ENCODE results near the gene RALGAPA2.
A peak's percentile ranks its signal among the peaks of the same experiment; 100 is the strongest.

The RALGAPA2 gene

DNA sequence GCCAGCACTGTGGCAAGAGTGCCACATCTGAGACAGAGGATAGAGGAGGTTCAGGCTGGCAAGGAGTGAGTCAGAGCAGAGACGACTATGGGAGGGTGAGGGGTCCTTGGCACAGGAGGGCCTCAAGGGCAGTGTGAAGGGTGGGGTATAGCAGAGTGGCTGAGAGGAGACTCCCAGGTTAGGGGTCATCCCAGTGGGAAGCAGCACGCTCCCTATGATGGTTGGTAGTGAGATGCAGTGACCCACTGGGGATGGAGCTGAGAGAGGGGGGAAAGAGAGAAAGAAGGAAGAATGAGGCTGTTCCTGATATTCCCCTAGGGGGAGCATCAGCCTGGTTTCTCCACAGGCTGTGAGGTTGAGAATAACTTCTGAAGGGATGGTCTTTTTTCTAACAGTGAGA is 247.2 kb downstream of the RALGAPA2 start:
- no peak for DNase-seq (ENCODE audit: low spot score)

DNA sequence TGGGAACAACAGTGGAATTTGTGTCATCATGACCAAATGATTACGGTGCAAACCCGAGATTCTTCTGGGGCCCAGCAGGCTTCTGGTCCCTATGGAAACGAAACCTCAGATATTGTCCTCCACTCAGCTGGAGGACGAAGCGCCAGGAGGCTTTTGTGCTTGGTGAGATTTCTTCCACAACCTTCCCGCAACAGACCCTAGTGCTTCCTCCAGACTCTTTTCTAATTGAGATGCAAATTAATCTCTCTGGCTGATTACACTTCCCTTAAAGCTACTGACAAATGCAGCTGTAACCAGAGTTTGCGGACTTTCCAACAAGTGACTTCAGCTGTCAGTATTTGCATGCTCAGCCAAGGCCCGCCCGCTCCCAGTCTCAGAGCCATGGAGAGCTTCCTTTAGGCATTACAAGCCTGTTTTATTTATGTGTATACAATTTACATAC is 248.5 kb downstream of the RALGAPA2 start:
- no peak for DNase-seq (ENCODE audit: low spot score)

DNA sequence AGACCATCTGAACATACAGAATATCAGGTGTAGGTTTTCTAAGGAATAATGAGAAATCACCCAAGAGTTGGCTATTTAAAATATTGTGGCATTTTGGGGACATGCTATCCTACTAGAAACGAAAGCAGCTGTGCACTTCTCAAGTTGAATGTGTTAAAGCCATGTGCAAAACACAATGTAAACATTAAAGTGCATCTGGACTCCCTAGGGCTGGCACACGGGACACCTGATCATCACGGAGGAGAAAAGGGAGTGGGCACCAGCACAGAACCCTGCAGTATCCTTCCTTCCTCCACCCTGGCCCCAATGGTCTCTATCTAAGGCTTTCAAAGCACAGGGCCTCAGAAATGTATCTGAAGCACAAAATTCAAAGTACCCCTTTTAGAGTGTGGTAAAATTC is 250.3 kb downstream of the RALGAPA2 start:
- DNase-seq (ENCODE audit: low spot score): no peak

DNA sequence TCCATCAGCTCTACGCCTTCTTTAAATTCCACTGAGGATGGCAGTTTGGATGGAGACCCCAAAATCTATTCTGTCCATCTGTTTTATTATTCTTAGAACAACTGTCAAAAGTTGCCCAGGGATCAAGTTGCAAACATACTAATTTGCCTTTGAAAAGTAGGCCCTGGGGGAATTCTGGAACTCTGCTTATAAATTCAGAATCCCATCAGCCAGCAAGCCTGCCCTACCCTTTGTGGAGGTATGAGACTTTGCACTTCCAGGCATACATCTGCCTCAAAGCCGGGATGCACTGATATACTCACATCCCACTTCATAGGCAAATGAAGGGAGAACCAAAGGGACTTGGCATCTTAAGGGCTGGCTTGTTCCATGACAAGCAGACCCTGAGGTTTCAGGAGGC is 250.9 kb downstream of the RALGAPA2 start:
- no peak for DNase-seq (ENCODE audit: low spot score)

DNA sequence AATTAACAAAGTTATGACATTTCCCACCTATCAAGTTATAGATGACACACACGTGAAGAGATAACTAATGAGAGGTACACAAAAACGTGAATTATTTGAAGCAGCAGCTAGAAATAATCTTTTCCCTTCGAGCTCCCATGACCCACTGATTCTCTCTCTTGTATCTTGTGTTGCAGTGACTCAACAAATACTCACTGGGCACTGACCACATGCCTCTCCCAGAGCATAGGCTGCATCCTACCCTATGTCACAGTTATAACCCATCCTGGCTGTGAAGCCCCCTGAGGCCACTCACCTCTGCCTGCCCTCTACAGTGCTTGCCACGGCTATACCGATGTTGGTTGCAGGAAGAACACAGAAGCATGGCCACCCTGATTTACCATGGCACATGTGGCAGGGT is 252.7 kb downstream of the RALGAPA2 start:
- DNase-seq (ENCODE audit: low spot score): no peak

DNA sequence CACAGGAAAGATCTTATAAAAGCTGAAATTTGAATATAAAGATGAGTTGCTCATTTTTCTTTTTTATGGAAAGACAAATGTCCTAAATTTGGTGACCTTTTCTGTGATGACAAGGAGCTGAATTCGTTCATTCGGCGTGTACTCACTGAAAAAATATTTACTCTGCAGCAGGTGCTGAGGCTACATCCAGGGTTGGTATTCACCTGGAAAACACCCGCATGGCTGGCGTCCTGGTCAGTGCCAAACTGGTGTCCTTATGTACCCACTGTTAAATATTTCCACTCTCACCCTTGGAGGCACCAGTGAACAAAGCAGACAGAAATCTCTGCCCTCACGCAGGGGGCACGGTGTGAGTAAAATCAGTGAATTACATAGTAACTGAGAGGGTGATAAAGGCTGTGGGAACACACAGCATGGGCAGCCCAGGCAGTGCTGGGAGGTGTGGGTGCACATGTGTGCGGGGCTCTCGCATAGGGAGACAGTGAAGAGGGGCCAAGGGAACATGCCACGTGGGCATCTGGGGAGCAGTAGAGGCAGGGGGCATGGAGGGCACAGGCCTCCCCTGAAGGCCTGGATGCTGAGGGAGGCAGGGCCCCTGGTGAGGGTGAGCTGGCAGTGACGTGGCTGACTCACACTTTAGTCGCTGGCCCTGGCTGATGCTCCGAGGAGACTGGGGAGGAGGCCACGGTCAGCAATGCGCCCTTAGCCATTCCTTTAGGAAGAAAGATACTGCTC is 254.9 kb downstream of the RALGAPA2 start:
- no peak for DNase-seq (ENCODE audit: low spot score)

DNA sequence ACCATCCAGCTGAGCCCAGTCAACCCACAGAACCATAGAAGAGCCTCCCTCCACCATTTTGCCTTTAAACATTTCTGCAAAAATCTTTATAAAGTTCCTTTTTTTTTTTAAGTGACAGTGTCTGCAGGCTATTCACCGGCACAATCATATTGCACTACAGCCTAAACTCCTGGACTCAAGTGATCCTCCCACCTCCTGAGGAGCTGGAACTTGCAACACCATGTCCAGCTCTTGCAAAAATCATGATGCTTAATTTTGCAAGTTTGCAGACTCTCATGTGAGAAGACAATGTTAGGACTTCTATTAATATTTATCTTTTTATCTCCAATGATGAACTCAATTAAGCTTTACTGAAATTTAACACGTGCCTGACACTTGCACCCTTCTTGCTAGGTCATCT is 255.7 kb downstream of the RALGAPA2 start:
- no peak for DNase-seq (ENCODE audit: low spot score)

DNA sequence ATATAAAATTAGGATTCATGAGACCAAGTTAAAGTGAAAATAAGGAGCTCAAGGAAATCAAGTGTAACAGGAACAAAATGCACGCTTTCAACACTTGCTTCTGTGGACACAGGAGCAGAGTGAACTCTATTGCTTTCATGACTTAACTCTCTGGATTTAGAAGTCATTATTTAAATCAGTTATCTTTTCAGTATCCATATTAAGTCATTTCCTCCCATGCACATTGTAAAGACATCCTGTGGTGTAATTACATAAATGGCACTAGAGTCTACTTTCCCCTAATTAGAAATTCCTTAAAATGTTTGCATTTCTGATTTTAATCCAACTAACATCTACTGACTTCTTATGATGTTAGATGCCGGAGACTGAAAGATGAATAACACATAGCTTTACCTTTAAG is 256.5 kb downstream of the RALGAPA2 start:
- no peak for DNase-seq (ENCODE audit: low spot score)

DNA sequence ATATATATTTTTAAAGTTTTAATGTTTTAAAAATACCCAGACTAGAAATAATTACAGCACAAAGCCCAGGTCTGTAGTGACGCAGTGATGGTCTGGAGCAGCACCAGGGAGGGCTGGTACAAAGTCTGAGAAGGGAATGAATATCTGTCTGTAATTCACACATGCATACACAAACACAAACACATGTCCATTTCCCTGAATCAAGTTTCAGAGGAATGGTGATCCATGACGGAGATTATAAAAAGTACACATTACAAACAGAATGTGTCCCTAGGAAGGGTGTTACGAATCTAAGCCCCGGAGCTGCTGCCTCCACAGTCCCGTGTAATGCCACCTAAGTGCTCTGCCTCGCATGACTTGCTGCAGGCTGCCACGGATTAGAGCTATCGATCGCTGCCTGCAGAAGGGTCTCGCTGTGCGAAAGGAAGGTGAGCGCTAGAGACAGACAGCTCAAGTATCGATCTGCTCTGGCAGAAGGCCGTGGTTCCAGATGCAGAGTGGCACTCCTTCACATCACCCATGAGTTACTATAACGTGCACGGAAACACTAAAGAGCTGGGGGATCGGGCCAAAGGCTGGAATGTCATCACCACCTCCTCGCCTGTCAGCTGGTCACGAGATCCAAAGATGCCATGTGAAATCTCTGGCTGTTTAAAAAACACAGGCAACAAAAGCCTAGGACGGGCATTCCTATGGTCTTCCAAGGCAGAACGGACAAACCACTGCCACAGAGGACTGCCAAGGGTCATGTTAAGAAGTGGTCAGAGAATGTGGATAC is 257.4 kb downstream of the RALGAPA2 start:
- DNase-seq (ENCODE audit: low spot score): no peak

DNA sequence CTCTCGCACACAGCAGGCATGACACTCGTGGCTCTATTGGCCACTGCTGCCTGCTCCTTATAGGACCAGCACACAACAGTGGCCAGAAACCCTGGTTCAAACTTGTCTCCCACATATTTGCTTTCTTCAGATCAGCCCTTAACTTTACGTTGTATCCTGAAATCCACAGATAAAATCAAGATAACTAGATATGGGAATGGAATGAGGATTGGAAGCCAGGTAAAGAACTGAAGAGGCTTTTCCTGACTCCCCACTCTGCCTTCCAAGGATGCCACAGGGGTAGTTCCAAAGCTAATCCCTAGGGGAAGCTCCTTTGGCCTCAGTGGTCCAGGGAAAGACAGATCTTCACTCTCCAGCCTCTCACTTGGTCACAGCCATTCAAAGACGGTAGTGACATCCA is 258.1 kb downstream of the RALGAPA2 start:
- DNase-seq (ENCODE audit: low spot score): no peak

DNA sequence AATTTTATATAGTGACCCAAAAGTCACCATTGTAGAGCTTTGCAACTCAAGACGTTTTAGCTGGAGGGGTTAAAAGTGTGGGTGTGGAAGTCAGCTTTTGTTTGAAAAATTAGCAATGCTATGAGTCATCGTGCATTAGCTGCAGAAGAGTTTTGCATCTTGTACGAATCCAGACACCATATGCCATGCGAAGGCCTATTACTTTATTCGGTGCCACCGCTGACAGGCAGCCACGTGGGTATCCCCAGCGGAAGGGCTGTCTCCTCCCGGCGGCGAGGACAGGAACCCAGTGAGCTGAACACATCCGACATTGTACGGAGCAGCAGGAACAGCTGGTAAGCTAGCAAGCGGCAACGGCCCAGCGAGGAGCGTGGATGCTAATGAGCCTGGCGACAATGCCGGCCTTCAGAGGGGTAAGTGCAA is 260.2 kb downstream of the RALGAPA2 start:
- DNase-seq (ENCODE audit: low spot score): peak; percentile 74

DNA sequence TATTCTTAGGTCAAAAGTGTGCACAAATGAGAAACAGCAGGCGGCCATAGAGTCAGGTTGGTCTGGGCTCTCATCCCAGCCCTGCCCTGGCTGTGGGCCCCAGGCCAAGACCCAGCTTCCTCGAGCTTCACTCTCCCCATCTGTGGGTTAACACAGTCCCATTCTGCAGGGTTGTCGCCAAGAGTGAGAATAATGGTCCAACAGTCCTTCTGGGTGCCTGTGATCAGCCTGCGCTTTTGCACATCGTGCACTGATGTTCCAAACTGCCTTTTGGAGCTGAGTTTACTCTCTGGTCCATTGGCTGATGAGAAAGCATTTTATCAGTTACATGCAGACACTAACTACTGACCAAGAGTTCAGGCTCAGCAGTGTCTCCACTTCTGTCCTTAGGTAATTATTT is 261.9 kb downstream of the RALGAPA2 start:
- no peak for DNase-seq (ENCODE audit: low spot score)

DNA sequence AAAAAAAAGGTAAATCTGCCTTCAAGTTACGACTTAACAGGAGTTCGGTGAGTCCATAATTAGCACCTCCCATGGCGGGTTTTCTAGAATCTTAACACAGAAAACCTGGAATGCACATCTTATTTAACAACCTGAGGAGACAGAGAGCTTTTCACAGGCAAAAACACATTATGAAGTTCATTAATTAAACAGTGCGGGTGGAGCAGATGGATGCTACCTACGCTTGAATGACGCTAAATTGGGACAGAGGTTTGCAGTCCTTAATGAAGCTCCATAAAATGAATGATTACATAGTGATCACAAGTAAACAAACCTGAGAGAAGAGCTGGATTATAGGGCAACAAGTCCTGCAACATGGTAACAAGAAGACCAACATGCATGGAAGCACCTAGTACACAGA is 263.6 kb downstream of the RALGAPA2 start:
- no peak for DNase-seq (ENCODE audit: low spot score)

DNA sequence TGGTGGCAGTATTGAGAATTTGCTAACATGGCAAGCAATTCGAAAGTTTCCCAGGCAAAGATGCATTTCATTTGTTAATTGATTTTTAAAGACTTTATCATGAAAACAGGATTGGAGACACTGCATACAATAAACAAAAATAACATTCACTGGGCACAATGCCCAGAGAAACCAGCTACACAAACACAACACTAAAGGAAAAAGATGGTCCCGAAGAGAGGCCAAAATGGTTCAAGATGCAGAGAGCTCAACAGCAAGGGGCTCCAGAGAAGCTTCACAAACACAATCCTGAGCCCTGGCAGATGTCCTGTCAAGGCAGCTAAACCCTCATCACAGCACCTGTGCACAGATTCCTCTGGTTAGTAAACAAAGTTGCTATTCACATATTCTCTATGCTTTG is 265.2 kb downstream of the RALGAPA2 start:
- no peak for DNase-seq (ENCODE audit: low spot score)

DNA sequence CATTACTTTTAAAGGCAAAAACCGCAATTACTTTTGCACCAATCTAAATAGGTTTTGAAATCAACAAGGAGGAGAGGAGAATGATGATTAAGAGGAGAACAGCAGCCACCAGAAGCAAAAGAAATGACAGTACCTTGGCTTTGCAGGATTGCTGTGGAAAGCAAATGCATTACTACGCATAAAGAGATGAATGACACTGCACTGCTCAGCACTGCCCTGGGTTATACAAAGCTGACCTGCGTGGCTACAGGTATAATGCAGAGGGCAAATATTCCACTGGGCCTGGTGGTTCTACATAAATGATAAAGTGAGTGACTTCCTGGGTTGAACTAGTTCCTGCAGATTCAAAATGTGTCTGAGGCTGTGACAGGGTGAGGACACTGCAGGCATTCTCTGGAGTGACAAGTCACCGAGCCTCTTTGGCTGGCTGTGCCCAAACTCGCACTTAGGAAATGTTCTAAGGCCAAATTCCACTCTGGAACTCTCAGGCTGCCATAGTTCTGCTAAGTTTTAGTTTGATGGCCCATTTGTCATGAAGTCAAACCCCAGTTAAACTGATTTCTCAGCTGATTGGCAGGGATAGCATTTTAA is 265.9 kb downstream of the RALGAPA2 start:
- DNase-seq (ENCODE audit: low spot score): no peak

DNA sequence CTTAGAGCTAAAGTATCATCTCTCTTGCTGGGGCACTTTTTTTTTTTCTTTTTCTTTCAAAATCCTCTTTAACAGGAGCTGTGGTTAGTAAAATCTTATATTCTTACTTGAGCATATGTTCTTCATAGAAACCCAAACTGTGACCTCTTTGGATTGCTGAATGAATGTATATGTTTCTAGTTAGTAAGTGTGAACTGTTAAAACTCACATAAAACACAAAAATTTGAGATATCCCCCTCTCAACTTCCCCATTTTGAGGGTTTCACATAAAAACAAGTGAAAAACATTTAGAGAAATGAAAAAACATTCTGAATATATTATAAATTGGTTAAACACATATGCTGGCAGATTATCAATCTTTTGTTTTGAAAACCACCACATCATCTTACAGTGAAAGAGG is 266.4 kb downstream of the RALGAPA2 start:
- no peak for DNase-seq (ENCODE audit: low spot score)

DNA sequence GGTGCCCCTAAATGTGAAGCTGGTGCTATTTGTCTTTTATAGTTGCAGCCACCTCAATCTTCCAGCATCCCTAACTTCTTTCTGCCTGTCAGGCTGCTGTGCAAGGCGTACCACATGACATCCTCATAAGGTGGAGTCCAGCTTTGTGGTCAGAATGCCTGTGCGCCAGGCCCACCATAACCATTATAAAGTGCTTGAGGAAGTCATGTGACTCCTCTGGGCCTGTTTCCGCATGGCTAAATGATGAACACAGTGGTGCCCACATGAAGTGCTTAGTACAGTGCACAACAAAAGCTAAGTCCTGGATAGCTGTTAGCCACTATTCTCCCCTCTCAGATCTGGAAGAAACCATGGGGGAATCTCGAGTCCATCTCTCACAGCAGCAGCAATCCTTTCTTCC is 268.9 kb downstream of the RALGAPA2 start:
- no peak for DNase-seq (ENCODE audit: low spot score)

DNA sequence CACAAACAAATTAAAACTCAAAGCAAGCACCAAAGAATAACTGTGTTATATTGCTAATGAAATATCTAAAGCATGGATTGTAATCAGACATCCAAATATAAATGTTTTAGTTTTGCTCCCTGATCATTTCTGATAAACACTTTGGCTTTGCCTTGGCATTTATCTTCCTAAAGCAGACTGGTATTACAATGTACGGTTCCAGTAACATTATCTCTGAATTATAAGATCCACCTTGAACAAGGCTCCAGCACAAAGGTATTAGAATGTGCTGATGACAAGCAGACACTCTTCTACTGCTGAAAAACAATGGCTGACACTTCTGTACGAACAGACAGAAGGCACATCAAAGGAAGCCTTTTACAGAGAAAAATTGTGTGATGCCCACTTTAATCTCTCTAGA is 270.0 kb downstream of the RALGAPA2 start:
- DNase-seq (ENCODE audit: low spot score): no peak

DNA sequence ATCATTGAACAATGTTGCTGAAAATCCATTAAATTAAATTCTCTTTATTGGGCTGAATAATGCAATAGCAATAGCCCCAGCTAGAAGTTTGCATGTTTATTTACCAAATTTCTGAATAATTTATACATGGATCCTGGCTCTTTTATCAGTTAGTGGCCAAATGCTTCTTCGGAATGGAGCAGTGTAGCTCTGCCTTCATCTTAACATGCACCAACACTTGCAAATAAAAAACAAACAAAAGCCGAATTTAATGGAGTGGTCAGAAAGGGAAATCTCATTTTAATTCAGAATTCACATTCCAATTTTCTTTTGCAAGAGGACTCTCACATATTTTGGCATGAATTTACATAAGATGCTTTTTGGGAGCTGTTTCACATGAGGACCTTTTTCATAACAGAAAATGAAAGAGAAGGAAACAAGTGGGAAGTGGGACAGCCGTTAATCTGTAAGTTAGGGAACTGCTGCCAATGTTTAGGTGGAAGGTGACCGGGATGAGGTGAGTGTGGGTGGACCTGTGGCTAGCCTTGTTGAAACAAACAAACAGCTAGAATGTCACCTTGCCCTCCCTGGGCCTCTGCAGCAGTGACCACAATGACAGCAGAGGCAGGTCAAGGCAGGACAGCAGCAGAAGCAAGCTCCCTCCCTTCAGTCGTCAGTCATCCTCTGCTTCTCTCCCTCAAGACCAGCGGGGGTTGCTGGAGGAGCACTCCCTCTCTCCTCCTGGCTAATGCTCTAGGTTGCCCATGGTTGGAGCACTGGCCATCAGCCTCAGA is 271.4 kb downstream of the RALGAPA2 start:
- no peak for DNase-seq (ENCODE audit: low spot score)

DNA sequence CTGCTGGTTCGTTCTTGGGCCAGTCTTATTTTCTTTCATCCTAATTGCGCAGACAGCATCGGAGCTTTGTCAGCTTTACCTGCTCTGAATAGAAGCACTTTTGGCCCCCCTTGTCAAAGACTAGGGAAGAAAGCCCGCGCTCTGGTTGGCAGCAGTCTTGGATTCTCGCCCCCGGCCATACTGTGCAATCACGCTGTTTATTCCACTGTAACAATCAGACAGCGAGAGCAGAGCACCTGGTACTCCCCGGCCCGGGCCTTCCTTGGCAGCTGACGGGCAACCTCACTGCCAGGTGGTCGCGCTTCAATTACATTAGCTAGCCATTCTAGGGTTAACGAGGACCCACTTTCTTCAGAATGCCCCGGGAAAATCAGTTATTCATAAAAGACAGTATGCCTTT is 272.0 kb downstream of the RALGAPA2 start:
- no peak for DNase-seq (ENCODE audit: low spot score)

DNA sequence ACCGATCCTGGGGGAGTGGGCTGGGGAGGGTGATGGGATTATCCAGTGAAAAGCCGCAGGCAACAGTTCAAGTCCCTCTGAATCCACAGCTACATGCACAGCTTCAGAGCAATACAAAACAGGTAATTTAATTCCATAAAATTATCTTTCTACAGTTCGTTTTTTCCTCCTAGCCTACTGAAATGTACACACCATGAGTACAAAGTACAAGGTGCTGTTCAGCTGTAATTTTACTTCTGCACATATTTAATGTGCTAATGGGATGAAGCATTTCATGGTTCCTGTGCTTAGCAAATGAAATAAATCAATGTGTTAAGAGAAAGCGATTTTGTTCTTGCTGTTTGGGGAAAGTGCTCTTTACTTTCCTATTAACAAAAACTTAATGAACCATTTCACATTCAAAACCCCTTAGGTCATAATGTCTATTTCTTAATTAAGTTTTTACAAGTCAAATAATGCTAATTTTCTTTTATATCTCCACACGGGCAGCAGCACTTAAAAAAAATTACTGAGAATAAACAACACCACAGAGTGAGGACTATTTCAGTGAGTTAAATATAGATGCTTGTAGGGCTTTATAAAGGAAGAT is 272.7 kb downstream of the RALGAPA2 start:
- no peak for DNase-seq (ENCODE audit: low spot score)

DNA sequence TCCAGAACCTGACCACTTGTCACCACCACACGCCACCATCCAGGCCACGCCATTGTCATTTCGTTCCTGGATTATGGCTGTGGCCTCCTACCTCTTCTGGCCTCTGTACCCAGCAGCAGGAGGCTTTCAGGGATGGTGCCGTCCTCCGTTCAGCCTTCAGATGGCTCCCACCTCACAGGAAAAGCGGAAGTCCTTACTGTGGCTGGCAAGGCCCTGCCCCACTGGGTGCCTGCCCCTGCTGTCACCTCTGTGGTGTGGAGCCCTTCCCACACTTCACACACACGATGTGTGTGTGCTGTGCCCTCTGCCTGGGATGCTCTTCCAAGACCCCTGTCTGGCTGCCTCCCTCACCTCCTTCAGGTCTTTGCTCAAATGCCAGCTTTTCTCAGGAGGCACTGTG is 275.1 kb downstream of the RALGAPA2 start:
- DNase-seq (ENCODE audit: low spot score): no peak

All from AG20443 (cell line).